Activated T-cell treated with anti-CD3 and anti-CD28 coated beads for 48 hours (primary cell): Measurements from ENCODE around the gene EFCAB10.
"Not testable (repeated sequence)": the region's sequence is repeated elsewhere in the genome, so short reads cannot be mapped to it uniquely, and the experiment has no call there.

Experiments used
- DNase-seq: peaks from one replicate; pipeline ENCODE4 v3.0.0-alpha.2; 2020; ENCODE audit warnings: low read depth

EFCAB10 gene

GRCh38 chr7:105530546-105530945 lies 50.7 kb downstream of the EFCAB10 start:
- no peak for DNase-seq

GRCh38 chr7:105530126-105530525 lies 51.2 kb downstream of the EFCAB10 start:
- no peak for DNase-seq

- DNase-seq = not testable (repeated sequence)
Observed at GRCh38 chr7:105527737-105528136, 53.6 kb downstream of the EFCAB10 start.

- DNase-seq = no peak
Observed at GRCh38 chr7:105524840-105525239, 56.5 kb downstream of the EFCAB10 start.

- not testable (repeated sequence) for DNase-seq
Observed at GRCh38 chr7:105524423-105524822, 56.9 kb downstream of the EFCAB10 start.

- peak; percentile 87 for DNase-seq
Observed at GRCh38 chr7:105521717-105522463, 59.4 kb downstream of the EFCAB10 start, which contains the start of gene PUS7. Gene PUS7 (minus strand): TSS chr7:105522271. CDS start chr7:105508512, 13,759 bp downstream.

GRCh38 chr7:105521027-105521716 lies 60.1 kb downstream of the EFCAB10 start:
- peak; percentile 47 for DNase-seq

GRCh38 chr7:105520620-105521019 lies 60.7 kb downstream of the EFCAB10 start:
- not testable (repeated sequence) for DNase-seq

GRCh38 chr7:105519353-105519752 lies 61.9 kb downstream of the EFCAB10 start:
- no peak for DNase-seq

GRCh38 chr7:105515610-105516009 lies 65.7 kb downstream of the EFCAB10 start:
- DNase-seq = not testable (repeated sequence)
